ENCODE data around the gene WWP2.

Gene WWP2

DNA sequence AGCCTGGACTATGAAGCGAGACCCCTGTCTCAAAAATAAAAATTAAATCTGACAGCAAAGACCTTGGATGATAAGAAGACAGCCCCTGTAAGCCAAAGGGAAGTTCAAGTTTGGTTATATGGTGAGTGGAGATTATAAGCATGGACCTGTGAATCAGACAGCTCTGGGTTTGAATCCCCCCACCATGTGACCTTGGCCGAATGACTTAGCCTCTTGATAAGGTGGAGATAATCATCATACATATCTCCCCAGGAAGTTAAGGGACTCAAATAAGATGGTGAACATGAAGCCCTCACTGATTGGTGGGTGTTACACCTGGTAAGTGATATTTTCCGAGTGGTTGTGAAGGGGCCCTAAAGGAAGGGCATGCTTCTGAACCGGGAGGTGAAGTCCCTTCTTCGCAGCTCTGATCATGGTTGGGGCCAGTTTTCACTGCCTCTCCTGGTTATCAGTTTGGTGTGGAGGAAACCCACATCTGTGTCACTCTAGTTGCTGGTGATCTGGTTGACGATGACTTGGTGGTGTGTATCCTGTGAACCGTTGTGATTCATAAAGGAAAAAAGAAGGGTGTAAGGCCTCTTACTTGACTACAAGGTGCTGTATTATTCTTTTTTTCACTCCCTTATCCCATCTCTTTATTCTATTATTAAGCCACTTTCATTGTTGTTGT, 127.3 kb downstream of the WWP2 start:
- no peaks in the 10 kb centered on the region for H3K9me3 ChIP-seq (ENCODE audit: control insufficient read depth, insufficient read depth, low read length)
- H3K4me3 ChIP-seq (ENCODE audit: low read length) = no peak overlapping the region
- H3K36me3 ChIP-seq (ENCODE audit: control insufficient read depth, insufficient read depth, low read length) = peaks cover 3% of the 10 kb centered on the region; the same call in 1 of the 2 replicates
- no peaks in the 10 kb centered on the region for H3K27me3 ChIP-seq (ENCODE audit: control insufficient read depth, insufficient read depth, low read length)
- no peak for DNase-seq (ENCODE audit: low read depth, low spot score)
- H3K27ac ChIP-seq (ENCODE audit: low read length) = no peak overlapping the region
- WGBS (ENCODE audit: insufficient coverage, insufficient read length) = no CpG with 5 or more reads among the region's 7 CpGs
- no peaks in the 10 kb centered on the region for H3K4me1 ChIP-seq (ENCODE audit: control insufficient read depth, insufficient read depth, low read length)

DNA sequence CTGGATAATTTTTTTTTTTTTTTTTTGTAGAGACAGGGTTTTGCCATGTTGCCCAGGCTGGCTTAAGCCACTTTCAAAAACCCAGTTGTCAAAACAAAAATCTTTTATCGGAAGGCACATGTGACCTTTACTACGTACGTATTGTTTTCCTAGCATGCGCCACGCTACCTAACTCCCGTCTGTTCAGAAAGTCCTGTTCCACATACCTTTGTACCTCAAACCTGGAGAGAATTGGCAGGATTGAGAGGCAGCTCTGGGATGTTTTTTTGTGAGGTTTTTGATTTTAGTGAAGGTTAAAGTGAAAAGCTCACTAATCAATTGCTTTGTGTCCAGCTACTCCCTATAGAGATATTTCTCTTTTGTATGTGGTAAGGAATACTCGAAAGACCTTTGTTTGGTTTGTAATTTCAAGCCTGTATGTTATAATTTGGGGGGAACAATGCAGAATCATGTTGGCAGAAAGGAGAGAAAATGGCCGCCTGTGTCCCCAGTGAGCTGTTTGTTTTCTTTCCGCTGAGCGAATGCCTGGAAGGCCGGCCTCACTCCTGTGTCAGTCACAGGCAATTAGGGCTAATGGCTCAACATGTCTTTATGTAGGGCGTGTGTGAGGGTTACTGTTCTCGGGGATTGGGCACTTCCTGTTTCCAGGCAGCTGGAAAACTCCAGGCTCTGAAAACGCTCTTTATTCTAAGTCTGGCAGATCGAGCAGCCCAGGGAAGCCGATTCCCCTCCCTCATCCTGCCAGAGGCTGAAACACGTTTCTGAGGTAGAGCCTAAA, 128.2 kb downstream of the WWP2 start:
- peak; percentile 27 for DNase-seq (ENCODE audit: low read depth, low spot score)
- H3K36me3 ChIP-seq (ENCODE audit: control insufficient read depth, insufficient read depth, low read length) = peaks cover 3% of the 10 kb centered on the region; the same call in 1 of the 2 replicates
- WGBS (ENCODE audit: insufficient coverage, insufficient read length) = no CpG with 5 or more reads among the region's 17 CpGs

DNA sequence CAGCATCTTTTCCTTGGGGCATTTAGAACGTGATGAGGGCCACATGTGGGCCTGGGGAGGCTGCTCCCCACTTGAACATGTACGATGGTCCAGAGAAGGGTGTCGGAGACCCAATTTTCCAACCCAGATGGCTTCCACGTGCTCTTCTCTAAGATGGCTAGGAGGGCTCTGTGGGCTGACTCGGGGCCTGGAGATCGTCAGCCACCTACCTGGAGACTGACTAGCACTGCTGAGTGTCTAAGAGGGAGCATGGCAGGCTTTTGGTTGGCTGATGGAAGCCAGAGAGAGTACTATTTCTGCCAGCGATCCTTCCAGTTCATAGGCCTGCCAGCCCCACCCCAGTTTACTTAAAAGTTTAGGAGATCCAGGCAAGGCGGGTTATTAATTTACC, 128.8 kb downstream of the WWP2 start:
- peaks cover 3% of the 10 kb centered on the region; the same call in 1 of the 2 replicates for H3K36me3 ChIP-seq (ENCODE audit: control insufficient read depth, insufficient read depth, low read length)
- H3K27ac ChIP-seq (ENCODE audit: low read length) = no peak overlapping the region
- no peaks in the 10 kb centered on the region for H3K27me3 ChIP-seq (ENCODE audit: control insufficient read depth, insufficient read depth, low read length)
- WGBS (ENCODE audit: insufficient coverage, insufficient read length) = no CpG with 5 or more reads among the region's 8 CpGs
- no peaks in the 10 kb centered on the region for H3K9me3 ChIP-seq (ENCODE audit: control insufficient read depth, insufficient read depth, low read length)
- no peak for DNase-seq (ENCODE audit: low read depth, low spot score)
- no peaks in the 10 kb centered on the region for H3K4me1 ChIP-seq (ENCODE audit: control insufficient read depth, insufficient read depth, low read length)
- no peak overlapping the region for H3K4me3 ChIP-seq (ENCODE audit: low read length)

More for the DNA sequence above, 128.2 kb downstream of the WWP2 start:
- Histone ChIP-seq H3K9me3 (ENCODE audit: control insufficient read depth, insufficient read depth, low read length) (no peaks in the 10 kb centered on the region), H3K4me3 (ENCODE audit: low read length) (no peak overlapping the region), H3K27me3 (ENCODE audit: control insufficient read depth, insufficient read depth, low read length) (no peaks in the 10 kb centered on the region), H3K4me1 (ENCODE audit: control insufficient read depth, insufficient read depth, low read length) (no peaks in the 10 kb centered on the region), H3K27ac (ENCODE audit: low read length) (no peak overlapping the region)

DNA sequence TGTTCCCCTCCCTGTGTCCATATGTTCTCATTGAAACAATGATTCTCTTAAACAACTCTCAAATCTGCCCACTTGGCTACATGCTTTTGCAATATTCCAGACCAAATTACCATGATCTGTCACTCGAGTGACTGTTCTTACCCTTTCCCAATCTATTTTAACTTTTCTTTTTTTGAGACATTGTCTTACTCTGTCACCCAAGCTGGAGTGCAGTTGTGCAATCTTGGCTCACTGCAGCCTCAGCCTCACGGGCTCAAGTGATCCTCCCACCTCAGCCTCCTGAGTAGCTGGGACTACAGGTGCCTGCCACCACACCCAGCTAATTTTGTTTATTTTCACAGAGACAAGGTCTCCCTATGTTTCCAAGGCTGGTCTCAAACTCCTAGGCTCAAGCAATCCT, 130.2 kb downstream of the WWP2 start:
- DNase-seq (ENCODE audit: low read depth, low spot score) = no peak
- Histone ChIP-seq H3K4me3 (ENCODE audit: low read length) (no peak overlapping the region), H3K27me3 (ENCODE audit: control insufficient read depth, insufficient read depth, low read length) (no peaks in the 10 kb centered on the region), H3K36me3 (ENCODE audit: control insufficient read depth, insufficient read depth, low read length) (peaks cover 3% of the 10 kb centered on the region; the same call in 1 of the 2 replicates), H3K4me1 (ENCODE audit: control insufficient read depth, insufficient read depth, low read length) (no peaks in the 10 kb centered on the region), H3K27ac (ENCODE audit: low read length) (no peak overlapping the region), H3K9me3 (ENCODE audit: control insufficient read depth, insufficient read depth, low read length) (no peaks in the 10 kb centered on the region)
- WGBS (ENCODE audit: insufficient coverage, insufficient read length) = no CpG with 5 or more reads among the region's 2 CpGs

DNA sequence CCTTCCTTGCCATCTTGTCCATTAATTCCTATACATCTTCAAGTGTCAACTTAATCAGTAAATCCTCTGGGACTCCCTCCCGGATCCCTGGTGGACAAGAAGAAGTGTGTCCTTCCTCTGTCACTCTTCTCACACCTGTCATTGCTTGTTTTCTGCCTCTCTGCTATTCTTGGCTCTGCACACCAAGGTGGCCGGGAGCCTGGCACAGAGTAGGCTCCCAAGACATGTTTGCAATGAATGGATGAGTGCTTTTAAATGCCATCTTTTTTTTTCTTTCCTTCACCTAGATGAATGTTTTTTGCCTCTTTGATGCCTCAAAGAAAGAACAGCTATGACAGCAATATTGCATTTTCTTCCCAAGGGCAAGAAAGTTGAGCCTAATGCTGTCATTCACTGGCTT, 131.0 kb downstream of the WWP2 start:
- peaks cover 3% of the 10 kb centered on the region; the same call in 1 of the 2 replicates for H3K36me3 ChIP-seq (ENCODE audit: control insufficient read depth, insufficient read depth, low read length)
- WGBS (ENCODE audit: insufficient coverage, insufficient read length) = no CpG with 5 or more reads among the region's 2 CpGs
- no peak overlapping the region for H3K27ac ChIP-seq (ENCODE audit: low read length)
- no peak overlapping the region for H3K4me3 ChIP-seq (ENCODE audit: low read length)
- no peaks in the 10 kb centered on the region for H3K27me3 ChIP-seq (ENCODE audit: control insufficient read depth, insufficient read depth, low read length)
- H3K9me3 ChIP-seq (ENCODE audit: control insufficient read depth, insufficient read depth, low read length) = no peaks in the 10 kb centered on the region
- H3K4me1 ChIP-seq (ENCODE audit: control insufficient read depth, insufficient read depth, low read length) = no peaks in the 10 kb centered on the region
- no peak for DNase-seq (ENCODE audit: low read depth, low spot score)

DNA sequence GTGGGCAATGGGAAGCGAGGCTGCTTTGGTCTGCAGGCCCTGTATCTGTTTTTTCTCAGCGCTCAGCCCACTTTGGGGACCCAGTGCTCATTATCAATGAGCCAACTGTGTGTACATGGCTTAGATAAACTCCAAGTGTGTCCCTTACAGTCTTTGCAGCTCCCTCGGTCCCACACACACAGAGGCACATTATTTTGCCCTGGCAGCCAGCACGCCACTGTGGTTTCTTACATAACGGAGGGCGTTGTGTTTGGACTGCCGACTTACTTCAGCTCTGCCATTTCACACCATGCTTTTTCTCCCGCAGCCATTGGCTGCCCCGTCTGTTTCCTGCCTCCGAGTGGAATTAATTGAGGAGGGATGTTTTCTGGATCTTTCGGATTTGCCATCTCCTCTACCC, 132.5 kb downstream of the WWP2 start:
- WGBS (ENCODE audit: insufficient coverage, insufficient read length) = no CpG with 5 or more reads among the region's 11 CpGs

DNA sequence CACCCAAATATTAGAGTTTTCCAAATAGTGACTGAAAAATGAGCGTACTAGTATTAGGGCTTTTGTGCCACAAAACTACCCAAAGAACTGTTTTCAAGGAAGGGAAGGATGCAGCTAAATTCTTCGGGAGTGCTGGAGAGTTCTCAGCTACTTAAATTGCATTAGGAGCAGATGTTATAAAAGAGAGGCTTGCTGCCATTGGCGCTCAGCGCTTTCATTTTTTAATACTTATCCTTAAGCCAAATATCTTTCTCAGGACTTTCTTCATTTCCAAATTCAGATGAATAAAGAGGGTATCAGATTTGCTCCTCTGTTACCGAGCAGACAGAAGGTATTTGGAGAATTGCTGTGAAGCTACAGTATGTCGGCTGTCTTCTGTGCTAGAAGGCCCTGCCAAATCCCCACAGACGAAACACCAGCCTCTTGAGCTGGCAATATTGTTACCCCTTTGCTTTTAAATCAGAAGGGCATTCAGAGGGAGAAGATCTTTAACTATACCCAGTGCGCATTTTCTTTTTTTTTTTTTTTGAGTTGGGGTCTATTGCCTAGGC, 141.8 kb downstream of the WWP2 start:
- no peaks in the 10 kb centered on the region for H3K4me1 ChIP-seq (ENCODE audit: control insufficient read depth, insufficient read depth, low read length)
- H3K4me3 ChIP-seq (ENCODE audit: low read length) = no peak overlapping the region
- H3K27me3 ChIP-seq (ENCODE audit: control insufficient read depth, insufficient read depth, low read length) = no peaks in the 10 kb centered on the region
- no CpG with 5 or more reads among the region's 8 CpGs for WGBS (ENCODE audit: insufficient coverage, insufficient read length)
- H3K9me3 ChIP-seq (ENCODE audit: control insufficient read depth, insufficient read depth, low read length) = no peaks in the 10 kb centered on the region
- DNase-seq (ENCODE audit: low read depth, low spot score) = no peak
- no peaks in the 10 kb centered on the region for H3K36me3 ChIP-seq (ENCODE audit: control insufficient read depth, insufficient read depth, low read length)
- H3K27ac ChIP-seq (ENCODE audit: low read length) = no peak overlapping the region

More for the DNA sequence above, 132.5 kb downstream of the WWP2 start:
- no peaks in the 10 kb centered on the region for H3K36me3 ChIP-seq (ENCODE audit: control insufficient read depth, insufficient read depth, low read length)
- no peaks in the 10 kb centered on the region for H3K4me1 ChIP-seq (ENCODE audit: control insufficient read depth, insufficient read depth, low read length)
- no peak overlapping the region for H3K27ac ChIP-seq (ENCODE audit: low read length)
- DNase-seq (ENCODE audit: low read depth, low spot score) = no peak
- no peaks in the 10 kb centered on the region for H3K9me3 ChIP-seq (ENCODE audit: control insufficient read depth, insufficient read depth, low read length)
- no peaks in the 10 kb centered on the region for H3K27me3 ChIP-seq (ENCODE audit: control insufficient read depth, insufficient read depth, low read length)
- no peak overlapping the region for H3K4me3 ChIP-seq (ENCODE audit: low read length)

DNA sequence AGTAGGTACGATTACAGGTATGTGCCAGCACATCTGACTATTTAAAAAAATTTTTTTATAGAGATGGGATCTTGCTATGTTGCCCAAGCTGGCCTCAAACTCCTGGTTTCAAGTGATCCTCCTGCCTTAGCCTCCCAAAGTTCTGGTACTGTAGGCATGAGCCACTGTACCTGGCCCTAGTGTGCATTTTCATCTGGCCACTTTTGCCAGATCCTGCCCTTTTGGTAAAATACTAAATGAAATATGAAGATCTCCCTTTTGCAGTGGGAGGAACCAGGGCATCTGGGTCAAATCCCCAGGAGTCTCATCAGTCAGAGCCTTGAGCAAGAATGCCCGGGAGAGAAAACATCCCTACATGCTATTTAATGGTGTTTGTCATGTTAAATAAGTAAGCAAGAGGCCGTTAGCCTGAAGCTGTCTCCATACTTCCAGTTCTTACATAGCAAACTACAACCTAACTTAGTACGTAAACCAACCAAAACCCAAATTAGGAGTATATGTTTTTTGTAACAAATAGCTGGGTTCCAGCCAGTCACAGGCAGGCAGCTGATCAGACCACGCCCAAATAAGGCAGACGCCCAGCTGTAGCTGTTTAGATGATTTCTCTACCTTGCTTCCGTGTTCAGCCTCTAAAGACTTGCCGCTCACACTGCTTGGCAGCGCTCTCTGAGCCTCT, 142.5 kb downstream of the WWP2 start:
- H3K4me3 ChIP-seq (ENCODE audit: low read length) = no peak overlapping the region
- no peaks in the 10 kb centered on the region for H3K4me1 ChIP-seq (ENCODE audit: control insufficient read depth, insufficient read depth, low read length)
- H3K27ac ChIP-seq (ENCODE audit: low read length) = no peak overlapping the region
- H3K27me3 ChIP-seq (ENCODE audit: control insufficient read depth, insufficient read depth, low read length) = no peaks in the 10 kb centered on the region
- H3K9me3 ChIP-seq (ENCODE audit: control insufficient read depth, insufficient read depth, low read length) = no peaks in the 10 kb centered on the region
- no CpG with 5 or more reads among the region's 9 CpGs for WGBS (ENCODE audit: insufficient coverage, insufficient read length)
- no peaks in the 10 kb centered on the region for H3K36me3 ChIP-seq (ENCODE audit: control insufficient read depth, insufficient read depth, low read length)
- DNase-seq (ENCODE audit: low read depth, low spot score) = no peak

DNA sequence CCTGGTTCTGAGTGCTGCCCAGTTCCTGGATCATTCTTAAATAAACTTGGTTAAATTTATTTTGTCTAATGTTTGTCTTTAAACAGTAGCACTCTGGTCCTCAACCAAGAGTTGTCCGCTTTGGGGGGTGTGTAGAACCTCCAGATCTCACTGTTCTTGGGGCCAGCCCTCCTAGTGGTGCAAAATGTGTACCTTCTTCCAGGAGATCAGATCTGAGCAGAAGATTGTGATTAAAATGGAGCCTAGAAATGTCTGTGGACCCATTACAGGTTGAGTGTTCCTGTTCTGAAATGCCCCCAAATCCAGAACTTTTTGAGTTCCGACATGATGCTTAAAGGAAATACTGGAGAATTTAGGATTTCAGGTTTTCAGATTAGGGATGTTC, 143.0 kb downstream of the WWP2 start:
- no peaks in the 10 kb centered on the region for H3K9me3 ChIP-seq (ENCODE audit: control insufficient read depth, insufficient read depth, low read length)
- no CpG with 5 or more reads among the region's 2 CpGs for WGBS (ENCODE audit: insufficient coverage, insufficient read length)
- H3K27me3 ChIP-seq (ENCODE audit: control insufficient read depth, insufficient read depth, low read length) = no peaks in the 10 kb centered on the region
- H3K4me3 ChIP-seq (ENCODE audit: low read length) = no peak overlapping the region
- no peak for DNase-seq (ENCODE audit: low read depth, low spot score)
- no peaks in the 10 kb centered on the region for H3K4me1 ChIP-seq (ENCODE audit: control insufficient read depth, insufficient read depth, low read length)
- no peaks in the 10 kb centered on the region for H3K36me3 ChIP-seq (ENCODE audit: control insufficient read depth, insufficient read depth, low read length)
- H3K27ac ChIP-seq (ENCODE audit: low read length) = no peak overlapping the region

DNA sequence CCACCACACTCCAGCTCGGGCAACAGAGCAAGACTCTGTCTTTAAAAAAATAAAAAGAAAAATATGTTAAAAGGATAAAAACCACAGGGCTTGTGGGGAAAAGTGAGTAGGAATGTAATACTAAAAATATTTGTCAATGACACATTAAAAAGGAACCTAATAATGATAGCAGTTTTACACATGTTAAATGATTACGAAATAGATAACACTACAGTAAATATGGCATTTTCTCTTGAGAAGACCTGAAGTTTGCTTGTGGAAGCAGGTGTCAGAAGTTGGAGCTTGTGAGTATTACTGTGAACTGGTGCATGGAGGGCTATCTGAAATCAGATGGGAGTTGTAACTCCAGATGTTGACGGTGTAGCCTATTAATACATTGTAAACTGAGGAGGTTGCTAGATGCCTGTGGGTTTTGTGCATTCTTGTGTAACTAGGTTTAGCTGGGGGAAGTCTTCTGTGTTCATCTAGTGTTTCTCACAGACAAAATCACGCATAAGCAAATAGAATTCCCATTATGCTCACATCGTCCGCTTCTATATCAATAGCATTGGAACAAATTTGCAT, 144.8 kb downstream of the WWP2 start:
- Histone ChIP-seq H3K9me3 (ENCODE audit: control insufficient read depth, insufficient read depth, low read length) (no peaks in the 10 kb centered on the region), H3K4me3 (ENCODE audit: low read length) (no peak overlapping the region), H3K4me1 (ENCODE audit: control insufficient read depth, insufficient read depth, low read length) (no peaks in the 10 kb centered on the region), H3K27me3 (ENCODE audit: control insufficient read depth, insufficient read depth, low read length) (no peaks in the 10 kb centered on the region), H3K27ac (ENCODE audit: low read length) (no peak overlapping the region), H3K36me3 (ENCODE audit: control insufficient read depth, insufficient read depth, low read length) (no peaks in the 10 kb centered on the region)
- no CpG with 5 or more reads among the region's 6 CpGs for WGBS (ENCODE audit: insufficient coverage, insufficient read length)
- no peak for DNase-seq (ENCODE audit: low read depth, low spot score)
